Left kidney (tissue), 8 donors: ENCODE data around the gene GFY. TPM values are rescaled to one million over a fixed set of nuclear protein-coding genes. Genes with fewer than 3 reads are reported as not detected.

Source experiments
- DNase-seq: peaks from one replicate; pipeline ENCODE4 v3.0.0-alpha.2; 2013
- long read RNA-seq, 8 donors: transcript quantifications; one replicate each; lab custom pipeline, GENCODE V29; 2026
- polyA plus RNA-seq: library from polyadenylated mRNA; unstranded; fragments of 120-200 nt; gene quantifications from one replicate; pipeline ENCODE4 v1.2.1, GENCODE V29; 2013; ENCODE audit not compliant: insufficient read length

The GFY gene
- polyA plus RNA-seq, result not detected
- long read RNA-seq, donor 1, result 0 reads
- long read RNA-seq, donor 2, result 0 reads
- long read RNA-seq, donor 3, result 0 reads
- long read RNA-seq, donor 4, result 0 reads
- long read RNA-seq, donor 5, result 0 reads
- long read RNA-seq, donor 6, result 0 reads
- long read RNA-seq, donor 7, result 0 reads
- long read RNA-seq, donor 8, result 0 reads

- no peak for DNase-seq
Observed at GRCh38 chr19:49425178-49425577, at the start of gene GFY. Gene GFY, plus strand, starts transcription at chr19:49425388. Its CDS starts 1,043 bp downstream, at chr19:49426431.

DNA sequence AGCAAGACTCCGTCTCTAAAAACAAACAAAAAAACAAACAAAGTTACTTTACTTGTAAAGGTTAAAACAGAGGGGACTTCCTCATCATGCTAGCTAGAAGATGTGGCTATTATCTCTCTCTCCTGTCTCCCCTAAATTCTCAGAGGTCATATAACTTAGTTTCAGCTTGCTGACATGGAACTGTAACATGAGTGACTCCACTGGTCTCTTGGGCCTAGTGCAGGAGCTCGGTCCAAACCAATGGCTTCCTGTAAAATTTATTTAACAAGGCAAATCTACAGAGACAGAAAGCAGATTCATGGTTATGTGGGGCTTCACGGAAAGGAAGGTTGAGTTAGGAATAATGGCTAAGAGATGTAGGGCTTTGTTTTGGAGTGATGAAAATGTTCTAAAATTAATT is 46.7 kb upstream of the GFY start:
- no peak for DNase-seq

- no peak for DNase-seq
Observed at GRCh38 chr19:49380391-49380790, 44.8 kb upstream of the GFY start.

DNA sequence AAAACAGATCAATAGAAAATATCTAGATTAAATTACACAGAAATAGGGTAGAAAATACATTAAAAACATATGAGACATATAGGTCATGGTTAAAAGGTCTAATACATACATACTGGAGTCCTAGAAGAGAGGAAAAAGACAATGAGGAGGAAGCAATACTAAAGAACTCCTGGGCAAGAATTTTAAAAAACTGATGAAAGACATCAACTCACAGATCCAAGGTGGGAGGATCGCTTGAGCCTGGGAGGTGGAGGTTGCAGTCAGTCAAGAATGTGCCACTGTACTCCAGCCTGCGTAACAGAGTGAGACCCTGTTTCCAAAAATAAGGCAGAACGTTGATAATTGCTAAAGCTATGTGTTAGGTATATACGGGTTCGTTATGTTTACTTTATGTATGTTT is 42.5 kb upstream of the GFY start:
- no peak for DNase-seq

GRCh38 chr19:49383599-49383998 is 41.6 kb upstream of the GFY start:
- no peak for DNase-seq

DNA sequence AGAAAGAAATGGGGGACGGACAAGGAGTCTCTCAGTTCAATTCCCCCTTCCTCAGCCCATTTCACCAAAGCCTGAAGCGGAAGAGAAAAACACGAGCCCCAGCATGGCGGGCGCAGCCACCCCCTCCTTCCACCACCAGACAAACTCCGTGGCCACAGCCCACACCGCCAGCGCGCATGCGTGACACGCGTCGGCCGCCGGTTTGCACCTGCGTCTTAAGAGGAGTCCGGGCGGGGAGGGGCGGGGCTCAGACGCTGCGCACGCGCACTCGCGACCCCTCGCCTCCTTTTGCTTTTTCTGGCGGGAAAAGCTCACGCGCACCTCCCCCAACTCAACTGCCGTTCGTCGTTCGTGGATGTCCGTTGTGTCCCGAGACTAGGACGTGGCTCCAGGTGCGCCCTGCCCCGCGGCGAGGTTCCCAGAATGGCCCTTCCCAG is 37.2 kb upstream of the GFY start, which contains the start of gene KASH5:
TSS of gene KASH5 (plus strand) at position 314 of the 437 bp plus-strand sequence. CDS start 2,635 bp downstream, outside the sequence.
- DNase-seq, result no peak

GRCh38 chr19:49389406-49389805 is 35.8 kb upstream of the GFY start:
- no peak for DNase-seq

- DNase-seq, result no peak
Observed at GRCh38 chr19:49390131-49390928, 34.9 kb upstream of the GFY start.

DNA sequence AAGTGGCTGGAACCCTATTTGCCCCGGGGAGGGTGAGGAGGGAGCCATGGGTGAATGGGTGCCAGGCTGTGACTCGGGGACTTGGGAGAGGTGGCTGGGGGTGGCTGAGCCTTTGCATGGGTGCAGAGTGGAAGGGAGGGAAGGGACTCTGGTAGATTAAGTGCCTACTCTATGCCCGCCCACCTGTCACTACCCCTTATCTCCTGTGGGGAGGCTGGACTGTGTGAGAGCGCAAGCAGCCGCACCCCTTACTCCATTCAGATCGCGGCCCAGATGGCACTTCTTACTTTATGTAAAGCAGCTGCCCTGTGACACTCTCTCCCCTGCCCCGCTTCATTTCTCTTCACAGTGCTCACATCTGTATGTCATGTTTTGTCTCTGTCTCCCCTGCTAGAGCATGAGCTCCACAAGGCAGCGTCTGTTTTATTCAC is 34.2 kb upstream of the GFY start:
- no peak for DNase-seq

- peak; percentile 77 for DNase-seq
Observed at GRCh38 chr19:49391581-49392399, 33.4 kb upstream of the GFY start.

- no peak for DNase-seq
Observed at GRCh38 chr19:49393881-49394280, 31.3 kb upstream of the GFY start.

- no peak for DNase-seq
Observed at GRCh38 chr19:49395581-49396407, 29.4 kb upstream of the GFY start.

GRCh38 chr19:49396738-49397505 is 28.3 kb upstream of the GFY start:
- no peak for DNase-seq

- DNase-seq, result no peak
Observed at GRCh38 chr19:49398001-49398615, 27.1 kb upstream of the GFY start.

GRCh38 chr19:49398931-49399330 is 26.3 kb upstream of the GFY start:
- DNase-seq, result no peak

- no peak for DNase-seq
Observed at GRCh38 chr19:49400029-49400428, 25.2 kb upstream of the GFY start.

DNA sequence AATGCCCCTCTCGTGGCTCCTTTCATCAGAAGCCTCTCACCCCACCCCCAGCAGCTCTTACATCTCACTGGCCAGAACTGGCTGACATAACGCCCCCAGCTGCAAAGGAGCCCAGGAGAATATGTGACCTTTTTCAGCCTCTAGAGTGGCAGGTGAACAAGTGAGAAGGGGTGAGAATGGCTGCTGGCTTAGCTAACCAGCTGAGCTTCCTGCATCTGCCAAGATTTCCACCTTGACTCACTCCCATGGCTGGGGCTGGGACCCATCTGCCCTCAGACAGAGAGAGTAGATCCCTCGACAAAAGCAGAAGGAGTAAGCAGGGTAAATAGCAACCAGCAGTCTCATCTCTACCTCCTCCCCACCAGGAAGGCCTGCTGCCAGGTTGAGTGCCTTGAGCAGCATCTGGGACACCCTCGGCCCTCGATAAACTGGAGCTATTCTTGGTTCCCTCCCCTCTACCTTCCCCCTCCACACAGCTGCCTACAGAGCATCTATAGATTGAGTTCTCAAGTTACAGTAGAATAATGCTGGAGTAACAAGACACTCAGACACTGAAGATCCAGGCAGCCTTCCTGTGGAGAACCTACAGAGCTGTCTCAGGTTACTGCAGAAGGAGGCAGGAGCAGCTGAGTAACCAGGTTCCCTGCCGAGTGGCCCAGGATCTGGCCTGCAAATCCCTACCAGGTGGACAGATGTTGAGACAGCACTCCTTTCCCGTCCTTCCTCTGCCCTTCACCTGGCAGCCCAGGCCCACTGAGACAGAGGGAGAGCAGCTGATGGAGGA is 21.6 kb upstream of the GFY start:
- peak; percentile 35 for DNase-seq

DNA sequence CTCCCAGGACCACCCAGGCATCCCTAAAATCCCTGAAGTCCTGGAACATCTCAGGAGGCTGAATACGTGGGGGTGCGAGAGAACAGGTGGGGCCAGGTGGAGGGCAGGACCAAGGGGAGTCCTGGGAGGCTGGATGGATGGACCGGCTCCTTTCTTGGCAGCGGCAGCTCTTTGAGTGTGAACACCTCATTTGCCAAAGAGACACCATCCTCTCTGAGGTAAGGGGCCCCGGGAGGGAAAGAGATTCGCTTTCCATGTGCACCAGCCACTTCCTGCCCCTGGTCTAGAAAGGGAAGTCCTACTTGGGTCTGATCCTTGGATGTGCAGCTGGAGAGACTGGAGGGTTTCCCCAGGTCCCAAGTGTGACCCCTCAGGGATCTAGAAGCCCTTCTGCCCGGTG is 18.1 kb upstream of the GFY start:
- no peak for DNase-seq

DNA sequence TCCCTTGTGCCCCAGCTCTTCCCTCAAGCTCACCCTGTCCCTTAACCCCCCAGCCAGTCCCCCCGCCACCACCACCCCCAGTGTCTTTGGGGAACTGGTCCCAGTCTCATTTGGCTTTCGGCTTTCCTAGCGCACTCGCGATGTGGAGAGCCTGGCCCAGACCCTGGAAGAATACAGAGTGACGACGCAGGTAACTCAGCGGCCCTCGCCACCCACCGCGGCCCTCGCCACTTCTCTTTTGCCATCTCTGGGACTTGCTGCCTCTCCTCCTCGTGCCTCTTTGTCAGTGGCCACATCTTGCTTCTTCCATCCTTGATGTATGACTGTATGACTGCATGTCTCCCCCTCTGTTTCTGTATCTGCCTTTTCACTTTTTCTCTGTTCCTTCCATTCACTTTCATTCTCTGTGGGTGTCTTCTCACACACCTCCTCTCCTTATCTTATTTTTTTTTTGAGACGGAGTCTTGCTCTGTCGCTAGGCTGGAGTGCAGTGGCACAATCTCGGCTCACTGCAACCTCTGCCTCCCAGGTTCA is 17.6 kb upstream of the GFY start:
- no peak for DNase-seq
